HG02981 (cell line): ENCODE measurements around the gene ODR4.
"Not testable (repeated sequence)": the region's sequence is repeated elsewhere in the genome, so short reads cannot be mapped to it uniquely, and the experiment has no call there.

Experiments used
- ATAC-seq: cut with Tn5 transposase; IDR thresholded peaks from one replicate; pipeline ENCODE4 v1.9.1; 2021; ENCODE audit warnings: mild to moderate bottlenecking, moderate library complexity; ENCODE audit not compliant: unreplicated experiment

The ODR4 gene

DNA sequence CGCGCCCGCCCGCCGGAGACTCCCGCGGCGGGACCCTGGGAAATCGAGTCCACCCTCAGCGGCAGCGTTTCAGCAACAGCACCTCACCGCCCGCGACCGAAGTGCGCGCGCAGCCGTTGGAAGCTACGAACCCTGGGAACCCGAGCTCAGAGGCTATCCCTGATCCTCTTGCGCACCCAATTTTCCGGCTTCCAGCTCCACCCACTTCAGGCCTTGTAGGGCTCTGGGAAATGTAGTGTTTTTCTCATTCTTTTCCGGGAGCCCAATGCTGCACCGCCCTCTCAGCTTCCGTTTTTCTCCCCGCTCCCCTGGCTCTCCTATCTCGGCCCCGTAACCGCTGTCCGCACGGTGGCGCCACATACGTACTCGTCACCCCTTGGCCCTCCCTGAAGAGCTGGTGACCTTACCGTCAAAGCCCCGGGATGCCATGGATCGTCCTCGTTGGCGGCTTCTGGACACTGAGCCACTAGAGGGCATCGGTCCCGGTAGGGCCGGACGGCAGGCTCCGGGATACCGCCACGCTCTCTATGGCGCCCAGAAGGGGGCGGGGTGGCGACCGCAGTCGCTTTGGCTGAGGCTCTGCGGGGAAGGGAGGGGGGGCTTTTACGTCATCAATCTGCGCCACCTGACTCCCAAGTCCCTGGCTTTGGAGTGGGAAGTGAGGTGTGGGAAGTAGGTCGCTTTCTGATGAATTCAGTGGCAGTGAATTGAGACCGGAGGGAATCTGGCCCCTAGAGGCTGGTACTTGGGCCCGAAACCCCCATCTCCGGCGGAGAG is at the start of gene ODR4, which contains the start of gene TPR:
TSS of gene ODR4 (plus strand) at position 687 of the 777 bp plus-strand sequence. CDS start 3,948 bp downstream, outside the sequence.
TSS of gene TPR (minus strand) at position 102 of the 777 bp plus-strand sequence. CDS start 225 bp downstream, outside the sequence.
- ATAC-seq: peak; percentile 87

DNA sequence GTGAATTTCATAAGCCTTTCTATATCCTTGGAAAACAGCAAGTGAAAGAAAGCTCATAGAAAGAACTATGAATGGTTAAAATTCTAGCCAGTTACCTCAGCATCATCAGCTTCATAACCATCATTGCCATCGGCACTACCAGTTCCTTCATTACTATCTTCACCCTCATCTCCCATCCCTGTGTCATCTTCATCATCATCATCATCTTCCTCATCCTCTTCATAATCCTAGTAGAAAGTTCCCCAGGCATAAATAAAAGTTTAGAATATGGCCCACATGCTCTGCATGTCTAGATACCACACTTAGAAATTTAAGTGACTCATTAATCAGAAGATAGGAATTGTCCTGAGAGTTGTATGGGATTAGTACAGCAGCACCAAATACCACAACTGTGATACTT is 49.6 kb upstream of the ODR4 start:
- ATAC-seq: no peak

DNA sequence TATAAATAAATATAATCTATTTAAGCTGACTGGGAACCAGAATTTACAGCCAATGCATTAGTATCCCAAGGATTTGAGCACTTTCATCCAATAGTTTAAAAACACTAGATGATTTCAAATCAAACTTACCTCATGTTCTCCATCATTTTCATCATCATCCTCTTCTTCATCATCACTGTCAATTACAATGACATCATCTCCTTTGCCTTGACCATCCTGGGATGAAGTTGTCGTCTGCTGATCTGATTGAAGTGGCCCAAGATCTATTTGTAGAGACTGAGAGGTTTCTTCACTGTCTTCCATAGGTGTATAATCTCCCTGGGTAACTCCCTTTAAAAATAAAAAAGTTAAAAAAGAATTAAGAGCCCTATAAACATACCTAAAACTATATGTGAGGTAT is 48.3 kb upstream of the ODR4 start:
- no peak for ATAC-seq

GRCh38 chr1:186330758-186331157 is 44.9 kb upstream of the ODR4 start:
- no peak for ATAC-seq

- ATAC-seq: no peak
Observed at GRCh38 chr1:186337554-186337953, 38.1 kb upstream of the ODR4 start.

- no peak for ATAC-seq
Observed at GRCh38 chr1:186340772-186341171, 34.9 kb upstream of the ODR4 start.

DNA sequence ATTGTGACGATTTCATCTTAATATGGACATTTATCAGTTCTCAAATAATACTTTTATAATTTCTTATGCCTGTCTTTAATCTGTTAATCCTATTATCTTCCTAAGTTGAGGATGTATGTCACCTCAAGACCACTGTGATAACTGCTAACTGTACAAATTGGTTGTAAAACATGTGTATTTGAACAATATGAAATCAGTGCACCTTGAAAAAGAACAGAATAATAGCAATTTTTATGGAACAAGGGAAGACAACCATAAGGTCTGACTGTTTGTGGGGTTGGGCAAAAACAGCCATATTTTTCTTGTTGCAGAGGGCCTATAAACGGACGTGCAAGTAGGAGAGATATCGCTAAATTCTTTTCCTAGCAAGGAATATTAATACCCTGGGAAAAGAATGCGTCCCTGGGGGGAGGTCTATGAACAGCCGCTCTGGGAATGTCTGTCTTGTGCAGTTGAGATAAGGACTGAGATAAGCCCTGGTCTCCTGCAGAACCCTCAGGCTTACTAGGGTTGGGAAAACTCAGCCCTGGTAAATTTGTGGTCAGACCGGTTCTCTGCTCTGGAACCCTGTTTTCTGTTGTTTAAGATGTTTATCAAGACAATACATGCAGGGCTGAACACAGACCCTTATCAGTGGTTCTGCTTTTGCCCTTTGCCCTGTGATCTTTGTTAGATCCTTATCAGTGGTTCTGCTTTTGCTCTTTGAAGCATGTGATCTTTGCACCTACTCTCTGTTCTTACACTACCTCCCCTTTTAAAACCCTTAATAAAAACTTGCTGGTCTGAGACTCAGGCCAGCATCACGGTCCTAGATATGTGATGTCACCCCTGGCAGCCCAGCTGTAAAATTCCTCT is 27.6 kb upstream of the ODR4 start:
- not testable (repeated sequence) for ATAC-seq

DNA sequence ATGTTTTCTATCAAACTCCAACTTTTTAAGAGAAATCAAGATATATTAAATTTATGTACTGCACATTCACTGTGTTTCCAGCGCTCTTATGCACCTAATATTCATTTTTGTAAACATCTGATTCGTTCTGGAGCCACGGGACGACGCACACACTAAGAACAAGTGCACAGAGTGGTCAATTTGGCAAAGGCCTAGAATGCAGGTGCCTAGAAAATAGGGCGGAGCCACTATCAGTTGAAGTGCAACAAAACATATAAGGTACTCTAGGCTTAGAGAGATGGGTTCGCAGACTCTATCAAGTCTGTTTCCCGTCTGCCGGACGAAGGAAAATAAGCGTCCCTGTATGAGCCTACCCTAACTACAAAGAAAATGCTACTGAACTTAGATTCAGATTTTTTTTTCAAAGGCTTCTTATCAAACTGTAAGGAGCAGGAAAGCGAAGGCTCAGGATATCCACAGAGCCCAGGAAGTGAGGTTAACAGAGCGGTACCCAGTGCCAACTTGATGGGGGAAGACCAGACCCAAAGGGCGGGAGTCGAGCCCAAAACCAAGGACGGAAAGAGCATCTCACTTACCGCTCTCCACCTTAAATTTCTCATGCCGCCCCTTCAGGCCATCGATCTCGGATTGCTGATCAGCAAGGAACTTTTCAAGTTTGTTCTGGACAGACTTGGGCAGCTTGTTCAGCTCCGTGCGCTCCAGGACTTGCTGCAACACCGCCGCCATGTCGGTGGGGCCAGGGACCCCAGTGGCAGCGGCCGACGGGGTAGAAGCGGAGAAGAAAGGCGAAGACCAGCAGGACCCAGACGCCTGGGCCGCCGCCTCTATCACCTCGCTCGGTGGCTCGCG is 1.1 kb upstream of the ODR4 start:
- peak; percentile 31 for ATAC-seq

- peak; percentile 4 for ATAC-seq
Observed at GRCh38 chr1:186375929-186376319, 286 bp downstream of the ODR4 start.

DNA sequence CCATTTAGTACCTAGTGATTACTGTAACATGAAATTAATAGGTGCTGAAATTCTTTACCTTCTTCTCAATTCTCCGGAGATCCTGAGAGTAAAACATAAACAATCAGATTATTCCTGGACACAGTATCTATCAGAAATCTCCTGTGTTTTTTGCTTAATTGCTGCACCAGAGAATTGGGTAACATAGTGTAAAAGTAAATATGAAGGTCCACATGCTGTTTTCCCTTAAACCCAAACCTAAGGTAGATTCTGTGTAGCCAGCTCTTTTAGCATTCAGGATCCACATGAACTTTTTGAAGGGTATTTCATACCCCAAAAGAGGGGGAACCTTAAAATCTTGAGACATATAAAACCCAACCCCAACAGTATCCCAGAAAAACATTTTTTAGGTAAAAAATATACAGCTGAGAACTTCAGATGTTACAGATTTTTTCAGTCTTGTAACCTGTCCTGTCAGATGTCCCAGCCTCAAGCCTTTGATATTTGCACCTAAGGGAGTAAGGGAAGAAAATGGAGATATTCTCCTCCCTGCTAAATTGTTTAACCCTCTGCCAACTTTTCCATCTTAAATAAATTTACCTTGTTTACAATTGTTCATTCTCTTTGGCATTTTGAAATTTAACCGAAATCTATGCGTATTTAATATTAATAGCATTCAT is 11.2 kb downstream of the ODR4 start:
- no peak for ATAC-seq

DNA sequence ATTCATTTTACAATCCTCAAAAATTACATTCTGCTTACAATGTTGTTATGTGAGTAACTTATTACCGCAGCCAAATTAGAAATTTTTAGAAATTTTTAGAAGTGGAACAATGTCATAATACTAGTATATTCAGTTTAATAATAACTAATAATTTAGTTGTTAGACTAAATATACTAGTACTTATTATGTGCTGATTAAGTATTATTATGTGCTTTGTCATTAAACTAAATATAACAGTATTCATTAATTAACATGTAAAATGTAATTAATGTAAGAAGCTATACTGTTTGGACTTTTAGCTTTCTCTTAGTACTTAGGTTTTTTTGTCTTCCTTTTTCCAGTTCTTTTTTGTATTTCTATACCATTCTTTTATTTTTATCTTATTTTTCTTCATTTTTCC is 15.3 kb downstream of the ODR4 start:
- no peak for ATAC-seq

DNA sequence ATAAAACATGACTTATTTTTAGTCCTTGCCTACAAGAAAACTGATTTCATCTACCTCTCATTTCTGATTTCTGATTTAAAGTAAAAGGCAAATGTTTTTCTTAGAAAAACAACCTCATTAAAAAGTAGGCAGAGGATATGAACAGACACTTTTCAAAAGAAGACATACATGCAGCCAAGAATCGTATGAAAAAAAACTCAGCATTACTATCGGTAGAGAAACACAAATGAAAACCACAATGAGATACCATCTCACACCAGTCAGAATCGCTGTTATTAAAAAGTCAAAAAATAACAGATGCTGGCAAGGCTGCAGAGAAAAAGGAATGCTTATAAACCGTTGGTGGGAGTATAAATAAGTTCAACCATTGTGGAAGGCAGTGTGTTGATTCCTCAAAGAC is 16.2 kb downstream of the ODR4 start:
- no peak for ATAC-seq

GRCh38 chr1:186392711-186393110 is 17.1 kb downstream of the ODR4 start:
- ATAC-seq: not testable (repeated sequence)

DNA sequence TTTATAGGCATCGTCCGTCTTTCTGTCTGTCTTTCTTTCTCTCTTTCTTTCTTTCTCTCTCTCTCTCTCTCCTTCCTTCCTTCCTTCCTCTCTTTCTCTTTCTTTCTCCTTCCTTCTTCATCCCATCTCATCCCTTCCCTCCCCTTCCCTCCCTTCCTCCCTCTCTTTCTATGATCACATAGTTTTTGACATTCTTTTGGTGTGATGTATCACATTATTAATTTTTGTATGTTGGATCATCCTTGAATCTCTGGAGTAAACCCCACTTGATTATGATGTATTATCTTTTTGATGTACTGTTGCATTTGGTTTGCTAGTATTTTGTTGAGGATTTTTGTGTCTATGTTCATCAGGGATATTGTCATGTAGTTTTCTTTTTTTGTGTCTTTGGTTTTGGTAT is 25.8 kb downstream of the ODR4 start:
- ATAC-seq: not testable (repeated sequence)

- ATAC-seq: no peak
Observed at GRCh38 chr1:186403632-186404031, 28.0 kb downstream of the ODR4 start.

- peak; percentile 55 for ATAC-seq
Observed at GRCh38 chr1:186404454-186405051, 28.9 kb downstream of the ODR4 start.

- ATAC-seq: peak; percentile 76
Observed at GRCh38 chr1:186409091-186409490, 33.5 kb downstream of the ODR4 start.

- ATAC-seq: no peak
Observed at GRCh38 chr1:186413319-186413718, 37.7 kb downstream of the ODR4 start.

GRCh38 chr1:186418503-186418902 is 42.9 kb downstream of the ODR4 start:
- ATAC-seq: no peak

GRCh38 chr1:186420311-186420710 is 44.7 kb downstream of the ODR4 start:
- no peak for ATAC-seq
